OCI-M1 (cell line): Measurements from ENCODE around the gene GART.
A peak's percentile ranks its signal among the peaks of the same experiment; 100 is the strongest.
"Not testable (repeated sequence)": the region's sequence is repeated elsewhere in the genome, so short reads cannot be mapped to it uniquely, and the experiment has no call there.

ENCODE experiments used
- DNase-seq: peaks from one replicate; lab custom pipeline; 2025; lab: John Stamatoyannopoulos, UW

Gene GART

DNA sequence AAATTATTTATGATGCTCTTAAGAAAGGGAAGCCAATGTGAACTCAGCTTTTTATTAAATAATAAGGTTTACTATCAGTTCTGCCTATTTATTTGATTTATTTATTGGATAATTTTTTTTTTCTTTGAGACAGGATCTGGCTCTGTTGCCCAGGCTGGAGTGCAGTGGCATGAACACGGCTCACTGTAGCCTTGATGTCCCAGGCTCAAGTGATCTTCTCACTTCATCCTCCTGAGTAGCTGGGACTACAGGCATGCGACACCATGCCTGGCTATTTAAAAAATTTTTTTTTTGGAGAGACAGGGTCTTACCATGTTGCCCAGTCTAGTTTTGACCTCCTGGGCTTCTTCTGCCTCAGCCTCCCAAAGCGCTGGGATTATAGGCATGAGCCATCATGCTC, 29.4 kb downstream of the GART start:
- DNase-seq = no peak

DNA sequence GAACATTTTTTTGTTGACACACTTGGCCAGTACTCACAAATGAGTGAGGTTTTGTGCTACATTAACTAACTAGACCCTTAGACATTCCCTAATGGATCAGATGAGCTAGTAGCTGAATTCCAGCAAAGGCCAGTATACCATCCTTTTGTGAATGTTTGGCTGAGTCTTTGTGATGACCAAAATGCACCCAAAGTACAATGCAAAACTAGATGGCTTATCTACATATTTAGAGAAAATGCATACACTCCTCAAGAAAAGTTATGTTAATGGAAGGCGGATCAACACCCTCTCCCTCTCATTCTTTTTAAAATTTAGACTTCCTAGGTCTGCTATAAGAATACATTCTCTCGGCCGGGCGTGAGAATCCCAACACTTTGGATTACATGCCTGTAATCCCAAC, 30.3 kb downstream of the GART start:
- no peak for DNase-seq

GRCh38 chr21:33510826-33511225, 31.1 kb downstream of the GART start:
- no peak for DNase-seq

DNA sequence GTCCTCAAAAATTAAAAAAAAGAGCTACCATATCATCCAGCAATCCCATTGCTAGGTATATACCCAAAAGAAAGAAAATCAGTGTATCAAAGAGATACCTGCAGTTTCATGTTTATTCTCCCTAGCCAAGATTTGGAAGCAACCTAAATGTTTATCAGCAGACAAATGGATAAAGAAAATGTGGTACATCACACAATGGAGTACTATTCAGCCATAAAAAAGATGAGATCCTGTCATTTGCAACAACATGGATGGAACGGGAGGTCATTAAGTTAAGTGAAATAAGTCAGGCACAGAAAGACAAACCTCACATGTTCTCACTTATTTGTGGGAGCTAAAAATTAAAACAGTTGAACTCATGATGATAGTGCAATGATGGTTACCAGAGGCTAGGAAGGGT, 34.9 kb downstream of the GART start:
- not testable (repeated sequence) for DNase-seq

DNA sequence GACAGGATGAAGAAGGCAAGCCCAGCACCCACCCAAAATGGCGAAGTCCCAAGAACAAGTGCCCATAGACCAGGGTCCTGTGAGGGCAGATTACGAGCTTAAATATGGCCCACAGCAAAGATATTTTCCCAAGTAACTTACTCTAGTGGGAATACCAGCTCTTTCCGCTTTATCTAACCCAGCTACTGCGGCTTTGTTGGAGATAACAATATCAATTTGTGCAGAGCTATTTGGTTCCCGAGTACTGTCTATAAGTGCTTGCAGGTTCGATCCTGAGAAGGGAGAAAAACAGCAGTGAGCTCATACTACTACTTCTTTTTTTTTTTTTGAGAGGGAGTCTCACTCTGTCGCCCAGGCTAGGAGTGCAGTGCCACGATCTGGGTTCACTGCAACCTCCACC, 36.1 kb downstream of the GART start:
- DNase-seq = no peak

DNA sequence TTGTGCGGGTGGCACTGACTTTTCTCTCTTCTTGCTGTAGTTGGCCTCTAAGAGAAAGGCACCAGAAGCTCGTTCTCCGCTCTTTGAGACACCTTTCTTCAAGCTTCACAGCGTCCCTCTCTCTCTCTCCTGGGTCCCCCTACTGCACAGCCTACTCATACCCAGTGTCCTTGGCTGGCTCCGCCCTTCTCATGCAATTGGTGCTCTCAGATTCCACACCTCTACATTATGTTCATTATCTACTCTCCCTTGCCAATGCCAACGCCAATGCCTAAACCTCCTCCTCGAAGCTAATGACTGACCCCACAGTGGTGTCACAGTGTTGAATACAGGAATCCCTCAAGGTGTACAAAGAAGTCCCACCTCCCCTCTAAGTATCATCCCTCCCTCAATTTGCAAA, 45.6 kb downstream of the GART start:
- DNase-seq = no peak

DNA sequence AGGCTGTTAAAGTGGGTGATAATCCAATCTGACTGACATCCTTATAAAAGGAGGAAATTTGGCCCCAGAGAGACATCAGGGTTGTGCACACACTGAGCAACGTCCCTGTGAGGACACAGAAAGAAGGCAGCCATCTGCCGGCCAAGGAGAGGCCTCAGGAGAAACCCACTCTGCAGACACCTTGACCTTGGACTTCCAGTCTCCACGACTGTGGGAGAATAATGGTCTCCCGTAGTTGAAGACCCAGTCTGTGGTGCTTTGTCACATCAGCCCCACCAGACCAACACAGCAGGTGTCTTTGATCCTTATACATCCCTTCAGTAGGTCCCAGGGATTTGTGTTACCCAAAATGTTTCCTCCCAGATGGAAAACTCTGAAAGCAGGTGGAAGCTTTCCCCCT, 46.2 kb downstream of the GART start:
- DNase-seq = no peak

GRCh38 chr21:33493756-33494155, 48.2 kb downstream of the GART start:
- DNase-seq = no peak

- peak; percentile 29 for DNase-seq
Measured at GRCh38 chr21:33492571-33492970, 49.3 kb downstream of the GART start.

- peak; percentile 97 for DNase-seq
Measured at GRCh38 chr21:33491373-33492102, 50.4 kb downstream of the GART start, which contains the start of gene DNAJC28. TSS of gene DNAJC28 (minus strand) at chr21:33491716. CDS start at chr21:33489393, 2,323 bp downstream.

- peak; percentile 79 for DNase-seq
Measured at GRCh38 chr21:33490991-33491372, 50.9 kb downstream of the GART start.

DNA sequence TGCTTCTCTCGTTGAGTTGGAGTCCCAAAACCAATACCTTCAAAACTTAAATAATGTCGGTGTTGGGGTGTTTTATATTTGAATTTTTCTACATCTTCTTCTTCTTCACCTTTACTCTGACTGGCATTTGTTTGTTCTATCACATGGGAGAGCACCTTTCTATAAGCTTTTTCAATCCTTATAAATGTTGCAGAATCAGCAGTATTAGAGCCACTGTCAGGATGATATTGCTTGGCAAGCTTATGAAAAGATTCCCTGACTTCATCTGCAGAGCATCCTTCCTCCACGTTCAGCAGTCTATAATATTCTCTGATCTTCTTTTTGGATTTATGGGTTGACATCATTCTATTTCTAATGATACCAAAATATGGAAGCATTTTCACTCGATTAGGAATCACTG, 53.0 kb downstream of the GART start:
- DNase-seq = no peak

DNA sequence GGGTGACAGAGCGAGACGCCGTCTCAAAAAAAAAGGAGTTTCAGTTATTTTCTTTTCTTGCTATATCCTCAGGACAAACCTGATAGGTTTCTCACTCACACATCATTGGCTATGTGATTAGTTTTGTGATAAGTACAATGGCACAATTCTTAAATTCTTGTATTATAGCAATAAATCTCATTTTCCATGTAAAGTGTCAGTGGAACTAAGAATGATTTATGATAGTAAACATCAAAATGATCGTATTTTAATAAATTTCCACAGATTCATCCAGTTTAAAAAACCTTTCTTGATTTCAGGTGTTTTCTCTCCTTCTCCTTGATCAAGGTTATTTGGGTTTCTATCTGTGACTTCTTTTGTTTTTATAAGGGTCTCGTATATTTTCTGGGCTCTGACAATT, 53.9 kb downstream of the GART start:
- no peak for DNase-seq

DNA sequence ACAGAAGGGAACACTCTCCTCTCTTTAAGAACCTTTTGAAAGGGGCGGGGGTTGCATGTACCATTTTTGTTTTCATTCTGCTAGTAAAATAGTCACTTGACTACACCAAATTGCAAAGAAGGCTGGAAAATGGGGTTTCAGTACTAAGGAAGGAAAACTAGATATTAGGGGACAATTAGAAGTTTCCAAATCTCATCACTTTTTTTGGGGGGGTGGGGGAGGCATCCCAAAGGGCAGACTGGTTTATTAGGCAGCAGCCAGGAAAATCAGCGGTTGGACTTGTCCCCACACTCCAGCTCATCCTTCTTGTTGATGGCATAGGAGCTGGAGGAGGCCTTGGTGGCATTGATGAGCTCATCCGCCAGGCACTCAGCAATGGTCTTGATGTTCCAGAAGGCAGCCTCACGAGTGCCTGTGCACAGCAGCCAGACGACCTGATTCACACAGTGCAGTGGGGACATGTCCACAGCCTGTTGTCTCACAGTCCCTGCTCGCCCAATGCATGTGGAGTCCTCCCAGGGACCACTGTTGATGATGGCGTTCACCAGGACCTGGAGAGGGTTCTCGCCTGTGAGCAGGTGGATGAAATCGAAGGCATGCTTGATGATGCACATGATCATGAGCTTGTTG, 60.5 kb downstream of the GART start:
- DNase-seq = no peak

- no peak for DNase-seq
Measured at GRCh38 chr21:33480481-33481103, 61.3 kb downstream of the GART start.

GRCh38 chr21:33479679-33480480, 62.0 kb downstream of the GART start, which contains the start of gene TMEM50B:
TSS of gene TMEM50B (minus strand) at chr21:33479974. CDS start at chr21:33468885, 11,089 bp downstream.
- DNase-seq = peak; percentile 99

DNA sequence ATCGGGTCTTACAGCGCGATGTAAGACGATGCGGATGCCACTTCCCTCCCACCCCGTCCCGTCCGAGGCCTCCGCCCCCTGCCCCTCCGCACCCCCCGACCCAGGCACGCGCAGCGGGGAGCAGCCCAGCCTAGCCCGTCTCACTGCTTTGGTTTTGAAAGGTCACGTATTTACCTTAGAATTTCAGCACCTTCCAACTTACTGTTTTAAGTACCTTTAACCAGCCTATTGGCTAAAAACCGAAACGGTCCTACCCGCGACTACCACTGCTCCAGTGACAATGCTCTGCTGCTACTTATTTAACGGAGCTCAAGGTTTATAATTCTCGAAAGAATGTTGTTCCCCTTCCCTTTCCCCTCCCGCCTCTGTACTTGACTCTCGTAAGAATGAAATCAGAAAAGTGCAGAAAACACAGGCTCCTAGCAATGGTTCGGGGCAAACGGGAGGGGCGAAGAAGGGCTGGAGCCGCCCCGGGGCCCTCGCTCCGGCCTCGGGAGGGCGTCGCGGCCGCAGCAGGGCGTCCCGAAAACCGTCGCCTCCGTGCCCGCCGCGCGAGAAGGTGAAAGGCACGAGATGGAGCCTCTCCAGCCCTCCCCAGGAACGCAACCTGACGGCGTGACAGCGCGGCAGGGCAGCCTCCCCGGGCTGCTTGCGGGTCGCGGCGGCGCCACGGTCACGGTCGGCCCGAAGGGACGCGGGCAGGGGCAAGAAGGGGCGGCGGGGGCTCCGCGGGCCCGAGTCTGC, 62.8 kb downstream of the GART start:
- DNase-seq = peak; percentile 71

DNA sequence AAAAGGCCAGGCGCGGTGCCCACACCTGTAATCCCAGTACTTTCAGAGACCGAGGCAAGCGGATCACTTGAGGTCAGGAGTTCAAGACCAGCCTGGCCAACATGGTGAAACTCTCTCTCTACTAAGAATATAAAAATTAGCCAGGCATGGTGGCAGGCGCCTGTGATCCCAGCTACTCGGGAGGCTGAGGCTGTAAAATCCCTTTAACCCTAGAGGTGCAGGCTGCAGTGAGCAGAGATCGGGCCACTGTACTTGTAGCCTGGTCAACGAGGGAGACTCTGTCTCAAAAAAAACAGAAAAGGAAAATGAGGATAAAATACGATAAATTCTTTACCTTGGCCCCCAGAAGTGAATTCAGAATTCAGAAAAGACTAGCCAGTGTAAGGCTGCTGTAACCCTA, 63.7 kb downstream of the GART start:
- no peak for DNase-seq

DNA sequence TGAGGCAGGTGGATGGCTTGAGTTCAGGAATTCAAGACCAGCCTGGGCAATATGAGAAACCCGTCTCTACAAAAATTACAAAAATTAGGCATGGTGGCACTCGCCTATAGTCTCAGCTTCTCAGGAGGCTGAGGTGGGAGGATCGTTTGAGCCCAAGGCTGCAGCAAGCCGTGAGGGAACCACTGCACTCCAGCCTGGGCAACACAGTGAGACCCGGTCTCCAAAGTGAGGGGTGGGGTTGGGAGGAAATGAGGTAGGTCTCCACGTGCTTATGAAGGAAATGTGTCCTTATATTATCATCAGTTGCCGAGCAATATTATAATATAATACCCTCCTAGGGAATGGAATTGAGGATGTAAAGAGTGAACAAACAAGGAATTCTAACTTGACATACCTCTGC, 64.9 kb downstream of the GART start:
- no peak for DNase-seq

DNA sequence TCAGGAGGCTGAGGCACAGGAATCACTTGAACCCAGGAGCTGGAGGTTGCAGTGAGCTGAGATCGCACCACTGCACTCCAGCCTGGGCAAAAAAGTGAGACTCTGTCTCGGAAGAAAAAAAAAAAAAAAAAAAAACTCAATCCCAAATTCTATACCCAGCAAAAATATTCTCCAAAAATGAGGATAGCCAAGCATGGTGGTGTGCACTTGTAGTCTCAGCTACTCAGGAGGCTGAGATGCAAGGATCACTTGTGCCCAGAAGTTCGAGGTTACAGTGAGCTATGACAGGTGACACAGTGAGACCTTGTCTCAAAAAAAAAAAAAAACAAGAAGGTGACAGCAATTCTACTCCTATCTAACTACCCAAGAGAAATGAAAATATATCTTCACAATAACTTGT, 68.6 kb downstream of the GART start:
- DNase-seq = no peak

- no peak for DNase-seq
Measured at GRCh38 chr21:33470701-33471100, 71.2 kb downstream of the GART start.

DNA sequence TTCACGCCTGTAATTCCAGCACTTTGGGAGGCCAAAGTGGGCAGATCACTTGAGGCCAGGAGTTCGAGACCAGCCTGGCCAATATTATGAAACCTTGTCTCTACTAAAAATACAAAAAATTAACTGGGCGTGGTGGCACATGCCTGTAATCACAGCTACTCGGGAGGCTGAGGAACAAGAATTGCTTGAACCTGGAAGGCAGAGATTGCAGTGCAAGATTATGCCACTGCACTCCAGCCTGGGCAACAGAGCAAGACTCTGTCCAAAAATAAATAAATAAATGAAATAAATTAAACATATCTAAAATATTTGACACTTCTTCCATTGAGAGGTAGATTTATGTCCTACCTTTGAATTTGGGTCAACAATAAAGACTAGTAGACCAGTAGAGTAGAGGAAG, 72.7 kb downstream of the GART start:
- not testable (repeated sequence) for DNase-seq
